Gastroesophageal sphincter (tissue), 4 donors: Measurements from ENCODE around the gene FCGBP. TPM values are rescaled to one million over a fixed set of nuclear protein-coding genes. Genes with fewer than 3 reads are reported as not detected.
A peak's percentile ranks its signal among the peaks of the same experiment; 100 is the strongest.

ENCODE experiments used
- ATAC-seq: fragments of 150-250 bp; one replicate; pipeline ENCODE4 v1.9.1; 2016; ENCODE audit warnings: mild to moderate bottlenecking, moderate library complexity
- H3K27ac ChIP-seq, 4 donors: fragments of 200-600 bp; sonication (generic) in 3 of 4; 1 replicate in 3 of 4; 2 replicates in 1 of 4; pipeline ENCODE4 v1.5.1; 2016 to 2019
- H3K27me3 ChIP-seq: fragments of 200-600 bp; sonication (generic); one replicate; pipeline ENCODE4 v1.5.1; 2019
- H3K36me3 ChIP-seq, 2 donors: fragments of 200-600 bp; sonication (generic); one replicate each; pipeline ENCODE4 v1.5.1; 2019; ENCODE audit warnings: control low read depth in 1 of 2
- H3K4me1 ChIP-seq, 3 donors: fragments of 200-600 bp; sonication (generic); 1 replicate in 2 of 3; 2 replicates in 1 of 3; pipeline ENCODE4 v1.5.1; 2016 to 2019; ENCODE audit warnings: control low read depth in 2 of 3
- H3K4me3 ChIP-seq, 2 donors: fragments of 200-600 bp; sonication (generic); one replicate each; pipeline ENCODE4 v1.5.1; 2019; ENCODE audit warnings: mild to moderate bottlenecking in 1 of 2, moderate library complexity in 1 of 2
- H3K9me3 ChIP-seq, 3 donors: fragments of 200-600 bp; sonication (generic); one replicate each; pipeline ENCODE4 v1.5.1; 2017 to 2019; ENCODE audit warnings: control low read depth in 2 of 3
- CTCF ChIP-seq, 4 experiments: fragments of 200-600 bp in 2 of 4; fragments of 450-650 bp in 2 of 4; sonication (generic) in 1 of 4; IDR thresholded peaks; one replicate each; pipeline ENCODE4 v1.5.1; 2017 to 2019; ENCODE audit warnings: antibody characterized with exemption in 4 of 4, mild to moderate bottlenecking in 2 of 4, moderate library complexity in 2 of 4
- EP300 ChIP-seq: sonication (generic); formaldehyde crosslinking; IDR thresholded peaks from one replicate; pipeline ENCODE4 v1.6.1; 2017; ENCODE audit warnings: antibody characterized with exemption, mild to moderate bottlenecking
- POLR2A ChIP-seq, 2 donors: fragments of 450-650 bp; IDR thresholded peaks; one replicate each; pipeline ENCODE4 v1.6.1; 2017; ENCODE audit warnings: antibody characterized with exemption in 2 of 2, mild to moderate bottlenecking in 2 of 2, moderate library complexity in 1 of 2
- POLR2AphosphoS5 ChIP-seq: sonication (generic); formaldehyde crosslinking; IDR thresholded peaks from one replicate; pipeline ENCODE4 v1.6.1; 2017; ENCODE audit warnings: antibody characterized with exemption
- WGBS, 2 donors: methylation state at CpG; one replicate each; pipeline ENCODE4 v1.1.5; 2018; ENCODE audit warnings: low coverage in 1 of 2; 5-methylcytosine and 5-hydroxymethylcytosine counted together
- total RNA-seq, 4 donors: library from RNA; depleted of rRNA; stranded (reverse); fragments of >200 nt; gene quantifications; one replicate each; pipeline ENCODE4 v1.1.0, GENCODE V29; 2016

The FCGBP gene
- total RNA-seq, 4 donors from 2014 or later = 0.31 to 69.1 (median 8.2) TPM

DNA sequence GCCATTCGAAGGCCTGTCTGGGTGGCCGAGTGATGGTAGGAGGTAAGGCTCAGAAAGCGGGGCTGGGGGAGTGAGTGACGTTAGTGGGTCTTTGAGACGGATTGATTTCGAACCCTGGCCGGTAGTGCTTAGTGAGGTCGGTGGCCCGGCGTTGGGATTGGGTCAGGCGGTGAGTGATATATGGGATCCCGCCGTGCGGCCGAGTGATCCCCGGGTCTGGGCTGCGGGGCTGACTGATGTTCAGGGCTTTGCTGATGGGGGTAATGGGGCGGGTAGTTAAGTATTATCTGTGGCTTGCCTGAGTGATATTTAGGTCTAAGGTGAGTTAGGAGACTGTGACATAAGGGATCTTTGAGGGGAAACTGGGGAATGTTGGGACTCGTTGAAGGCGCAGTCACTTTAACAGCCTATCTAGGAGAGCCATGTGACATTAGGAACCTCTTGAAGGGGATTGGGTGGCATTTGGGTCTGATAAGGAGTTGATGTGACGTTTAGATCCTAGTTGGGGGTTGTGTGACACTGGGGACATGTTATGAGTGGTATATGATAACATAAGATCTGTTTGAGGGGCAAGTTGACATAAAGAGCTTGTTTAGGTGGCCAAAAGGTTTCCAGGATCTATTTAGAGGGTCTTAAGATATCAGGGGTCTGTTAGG lies 37.1 kb upstream of the FCGBP start:
- H3K9me3 ChIP-seq = no peaks in the 10 kb centered on the region
- TF ChIP-seq EP300 (no peak), POLR2AphosphoS5 (no peak), CTCF (IDR thresholded peaks at IDR 0.05) (no peak), POLR2A (IDR thresholded peaks at IDR 0.05) (no peak)
- WGBS, 2 donors = 1 to 8% methylated on average over 8 to 12 of the region's 21 CpGs
- peak overlapping the region; percentile 60 to 93 (median 88) for H3K27ac ChIP-seq
- no peak for ATAC-seq
- H3K27me3 ChIP-seq = no peaks in the 10 kb centered on the region
- peaks cover 0 to 44% of the 10 kb centered on the region in 2 donors for H3K36me3 ChIP-seq
- peak overlapping the region; percentile 74 to 78 for H3K4me3 ChIP-seq
- peaks cover 0 to 36% (median 8%) of the 10 kb centered on the region in 3 donors for H3K4me1 ChIP-seq

GRCh38 chr19:39970675-39971379 lies 36.4 kb upstream of the FCGBP start, which contains the start of gene PSMC4:
PSMC4 (plus strand) TSS chr19:39971165; CDS start chr19:39971203, 38 bp downstream.
- WGBS, 2 donors = 0% methylated on average over 2 to 5 of the region's 47 CpGs
- H3K4me3 ChIP-seq = peak within 1 kb of the TSS; percentile 74 to 78
- TF ChIP-seq POLR2A (IDR thresholded peaks at IDR 0.05) = peak; percentile 66 to 70
- TF ChIP-seq CTCF (IDR thresholded peaks at IDR 0.05) = peak in 3 of 4 experiments; percentile 59 to 85 (median 80)
- peak; percentile 91 for TF ChIP-seq POLR2AphosphoS5
- TF ChIP-seq EP300 = no peak

DNA sequence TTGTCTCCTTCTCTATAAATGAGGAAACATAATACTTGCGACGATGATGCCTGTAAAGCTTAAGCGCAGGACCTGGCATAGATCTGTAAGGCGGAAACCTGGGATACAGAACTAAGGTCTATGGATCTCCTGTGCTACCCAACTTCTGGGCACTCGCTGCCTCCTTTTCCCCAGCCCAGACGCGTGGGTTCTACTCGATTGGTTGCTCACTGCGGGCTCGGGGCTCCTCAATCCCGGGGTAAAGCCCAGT lies 35.9 kb upstream of the FCGBP start:
- Histone ChIP-seq H3K36me3 (peaks cover 0 to 33% of the 10 kb centered on the region in 2 donors), H3K4me1 (peaks cover 0 to 36% (median 8%) of the 10 kb centered on the region in 3 donors), H3K4me3 (peak overlapping the region; percentile 62 to 74), H3K27me3 (no peaks in the 10 kb centered on the region), H3K9me3 (no peaks in the 10 kb centered on the region), H3K27ac (peak overlapping the region; percentile 75 to 93 (median 88))
- no peak for ATAC-seq
- no peak for TF ChIP-seq EP300
- TF ChIP-seq POLR2A (IDR thresholded peaks at IDR 0.05) = no peak
- TF ChIP-seq CTCF (IDR thresholded peaks at IDR 0.05) = no peak
- no peak for TF ChIP-seq POLR2AphosphoS5
- 4% methylated on average over 11 of the region's 11 CpGs; no CpG with 5 or more reads in 1 of the 2 donors for WGBS, 2 donors

More at GRCh38 chr19:39970675-39971379, 36.4 kb upstream of the FCGBP start, which contains the start of gene PSMC4:
- Histone ChIP-seq H3K9me3 (no peaks in the 10 kb centered on the region), H3K36me3 (peaks cover 0 to 38% of the 10 kb centered on the region in 2 donors), H3K4me1 (peaks cover 0 to 36% (median 8%) of the 10 kb centered on the region in 3 donors), H3K27ac (peak within 1 kb of the TSS; percentile 75 to 93 (median 88)), H3K27me3 (no peaks in the 10 kb centered on the region)
- ATAC-seq = peak; percentile 100

GRCh38 chr19:39969681-39970424 lies 35.4 kb upstream of the FCGBP start:
- Histone ChIP-seq H3K4me3 (peak overlapping the region; percentile 62 to 74), H3K4me1 (peaks cover 0 to 36% (median 8%) of the 10 kb centered on the region in 3 donors), H3K9me3 (no peaks in the 10 kb centered on the region), H3K27me3 (no peaks in the 10 kb centered on the region), H3K27ac (peak overlapping the region; percentile 75 to 93 (median 88)), H3K36me3 (peaks cover 0 to 28% of the 10 kb centered on the region in 2 donors)
- 62 to 76% methylated on average over 11 to 12 of the region's 13 CpGs for WGBS, 2 donors
- no peak for ATAC-seq
- TF ChIP-seq POLR2A (IDR thresholded peaks at IDR 0.05) = no peak
- no peak for TF ChIP-seq POLR2AphosphoS5
- TF ChIP-seq CTCF (IDR thresholded peaks at IDR 0.05) = no peak
- no peak for TF ChIP-seq EP300
